HPDE6-E6E7 (cell line): ENCODE data around the gene LRRC74B.
"Not testable (repeated sequence)": the region's sequence is repeated elsewhere in the genome, so short reads cannot be mapped to it uniquely, and the experiment has no call there.

ENCODE experiments used
- DNase-seq: peaks from one replicate; pipeline ENCODE4 v3.0.0; 2011; ENCODE audit warnings: missing footprints; ENCODE audit errors: extremely low spot score

Gene LRRC74B

GRCh38 chr22:21076912-21077625 lies 31.3 kb downstream of the LRRC74B start:
- no peak for DNase-seq

DNA sequence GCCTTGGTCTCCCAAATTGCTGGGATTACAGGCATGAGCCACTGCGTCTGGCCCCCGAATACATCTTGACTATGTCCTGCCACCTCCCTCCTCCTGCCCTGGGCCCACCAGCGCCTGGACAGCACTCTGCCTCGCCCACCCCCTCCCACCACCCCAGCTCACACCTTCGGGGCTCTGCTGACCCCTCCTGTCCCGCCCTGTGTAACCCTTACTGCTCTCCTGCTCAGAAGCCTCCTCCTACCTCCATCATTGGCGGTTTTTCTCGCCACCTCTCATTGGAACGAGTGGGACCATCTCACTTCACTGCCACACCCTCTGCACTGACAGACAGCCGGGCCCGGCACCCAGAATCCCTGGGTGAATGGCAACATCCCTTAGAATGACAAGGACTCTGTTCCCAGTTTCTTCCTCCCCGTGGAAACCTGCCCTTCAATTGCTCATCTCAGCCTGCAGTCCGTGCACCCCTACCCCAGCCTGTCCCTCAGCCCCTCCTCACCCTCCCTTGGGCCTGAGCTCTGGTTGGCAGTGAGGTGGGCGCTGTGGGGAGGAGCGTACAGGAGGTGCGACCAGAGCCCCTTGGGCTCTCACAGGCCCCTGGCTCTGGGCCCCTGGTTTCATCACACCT lies 32.2 kb downstream of the LRRC74B start:
- DNase-seq = no peak

- DNase-seq = no peak
Observed at GRCh38 chr22:21078916-21079315, 33.2 kb downstream of the LRRC74B start.

DNA sequence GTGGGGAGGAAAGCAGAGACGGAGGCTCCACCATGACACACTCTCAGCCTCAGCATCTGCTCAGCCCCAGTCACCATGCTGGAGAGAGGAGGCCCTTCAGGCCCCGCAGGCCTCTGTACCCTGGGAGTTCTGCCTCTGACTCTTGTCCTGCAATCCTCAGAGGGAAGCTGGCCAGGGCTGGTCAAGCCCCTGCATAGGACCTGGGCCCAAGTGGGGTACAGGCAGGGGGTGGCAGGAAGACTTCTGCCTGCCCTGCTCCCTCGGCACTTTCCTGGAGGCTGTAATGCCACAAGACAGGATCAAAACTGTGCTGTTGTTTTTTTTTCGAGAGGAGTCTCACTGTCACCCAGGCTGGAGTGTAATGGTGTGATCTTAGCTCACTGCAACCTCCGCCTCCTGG lies 33.7 kb downstream of the LRRC74B start:
- DNase-seq = no peak

GRCh38 chr22:21080435-21081137 lies 34.8 kb downstream of the LRRC74B start:
- no peak for DNase-seq

DNA sequence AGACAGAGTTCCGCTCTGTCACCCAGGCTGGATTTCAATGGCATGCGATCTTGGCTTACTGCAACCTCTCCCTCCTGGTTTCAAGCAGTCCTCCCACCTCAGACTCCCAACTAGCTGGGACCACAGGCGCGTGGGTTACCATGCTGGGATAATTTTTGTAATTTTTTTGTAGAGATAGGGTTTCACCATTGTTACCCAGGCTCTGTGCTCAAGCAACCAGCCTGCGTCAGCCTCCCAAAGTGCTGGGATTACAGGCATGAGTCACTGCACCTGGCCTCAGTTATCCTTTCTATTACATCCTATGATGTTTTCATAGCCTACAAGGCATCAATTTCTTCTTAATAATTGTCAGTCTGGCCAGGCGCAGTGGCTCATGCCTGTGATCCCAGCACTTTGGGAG lies 36.5 kb downstream of the LRRC74B start:
- no peak for DNase-seq

- DNase-seq = no peak
Observed at GRCh38 chr22:21087119-21087518, 41.4 kb downstream of the LRRC74B start.

DNA sequence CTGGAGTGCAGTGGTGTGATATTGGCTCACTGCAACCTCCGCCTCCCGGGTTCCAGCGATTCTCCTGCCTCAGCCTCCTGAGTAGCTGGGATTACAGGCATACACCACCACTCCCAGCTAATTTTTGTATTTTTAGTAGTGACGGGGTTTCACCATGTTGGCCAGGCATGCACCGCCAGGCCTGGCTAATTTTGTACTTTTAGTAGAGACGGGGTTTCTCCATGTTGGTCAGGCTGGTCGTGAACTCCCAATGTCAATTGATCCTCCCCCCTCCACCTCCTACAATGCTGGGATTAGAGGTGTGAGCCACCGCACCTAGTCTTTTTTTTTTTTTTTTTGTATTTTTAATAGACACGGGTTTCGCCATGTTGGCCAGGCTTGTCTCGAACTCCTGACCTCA lies 42.2 kb downstream of the LRRC74B start:
- DNase-seq = not testable (repeated sequence)

DNA sequence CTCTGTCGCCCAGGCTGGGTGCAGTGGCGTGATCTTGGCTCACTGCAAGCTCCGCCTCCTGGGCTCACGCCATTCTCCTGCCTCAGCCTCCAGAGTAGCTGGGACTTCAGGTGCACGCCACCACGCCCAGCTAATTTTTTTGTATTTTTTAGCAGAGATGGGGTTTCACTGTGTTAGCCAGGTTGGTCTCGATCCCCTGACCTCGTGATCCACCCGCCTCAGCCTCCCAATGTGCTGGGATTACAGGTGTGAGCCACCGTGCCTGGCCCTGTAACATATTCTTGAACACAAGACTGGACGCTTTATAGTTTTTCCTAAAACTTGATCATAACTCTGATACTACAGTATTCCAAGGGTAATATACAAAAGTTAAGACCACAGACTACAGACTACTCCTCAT lies 45.5 kb downstream of the LRRC74B start:
- not testable (repeated sequence) for DNase-seq

- DNase-seq = no peak
Observed at GRCh38 chr22:21092797-21093554, 47.2 kb downstream of the LRRC74B start.

GRCh38 chr22:21093555-21094137 lies 47.9 kb downstream of the LRRC74B start:
- DNase-seq = not testable (repeated sequence)

GRCh38 chr22:21094911-21095772 lies 49.4 kb downstream of the LRRC74B start:
- DNase-seq = no peak

DNA sequence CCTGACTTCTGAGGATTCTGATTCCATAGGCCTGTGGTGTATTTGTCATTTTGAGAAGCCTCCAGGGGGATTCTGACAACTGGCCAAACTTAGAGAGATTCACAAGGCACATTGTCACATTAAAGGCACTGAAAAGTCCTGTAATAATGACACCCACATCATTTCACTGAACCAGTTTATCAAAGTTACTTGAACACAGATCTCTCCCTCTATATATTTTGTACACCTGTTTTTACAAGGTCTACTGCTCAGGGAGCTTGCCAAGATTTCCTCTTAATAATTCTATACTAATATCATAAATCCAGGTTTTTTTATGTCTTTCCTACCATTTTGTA lies 50.0 kb downstream of the LRRC74B start:
- no peak for DNase-seq

GRCh38 chr22:21096878-21097277 lies 51.1 kb downstream of the LRRC74B start:
- not testable (repeated sequence) for DNase-seq

- DNase-seq = no peak
Observed at GRCh38 chr22:21098099-21098671, 52.4 kb downstream of the LRRC74B start.

DNA sequence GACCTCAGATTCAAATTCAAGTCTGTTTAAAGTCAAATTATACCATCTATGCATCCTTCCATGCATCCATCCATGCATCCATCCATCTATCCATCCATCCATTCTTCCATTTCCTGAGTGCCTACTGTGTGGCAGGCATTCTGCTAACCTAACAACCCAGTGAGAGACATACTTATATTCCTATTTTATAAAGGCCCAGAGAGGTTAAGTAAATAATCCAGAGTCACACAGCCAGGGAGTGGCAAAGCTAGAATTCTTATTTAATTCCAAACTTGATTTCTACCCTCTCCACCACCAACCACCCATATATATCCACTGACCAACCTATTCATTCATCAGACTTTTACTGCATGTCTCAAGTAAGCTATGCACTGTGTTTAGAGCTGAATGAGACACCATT lies 53.8 kb downstream of the LRRC74B start:
- no peak for DNase-seq

- no peak for DNase-seq
Observed at GRCh38 chr22:21100149-21101032, 54.6 kb downstream of the LRRC74B start.

DNA sequence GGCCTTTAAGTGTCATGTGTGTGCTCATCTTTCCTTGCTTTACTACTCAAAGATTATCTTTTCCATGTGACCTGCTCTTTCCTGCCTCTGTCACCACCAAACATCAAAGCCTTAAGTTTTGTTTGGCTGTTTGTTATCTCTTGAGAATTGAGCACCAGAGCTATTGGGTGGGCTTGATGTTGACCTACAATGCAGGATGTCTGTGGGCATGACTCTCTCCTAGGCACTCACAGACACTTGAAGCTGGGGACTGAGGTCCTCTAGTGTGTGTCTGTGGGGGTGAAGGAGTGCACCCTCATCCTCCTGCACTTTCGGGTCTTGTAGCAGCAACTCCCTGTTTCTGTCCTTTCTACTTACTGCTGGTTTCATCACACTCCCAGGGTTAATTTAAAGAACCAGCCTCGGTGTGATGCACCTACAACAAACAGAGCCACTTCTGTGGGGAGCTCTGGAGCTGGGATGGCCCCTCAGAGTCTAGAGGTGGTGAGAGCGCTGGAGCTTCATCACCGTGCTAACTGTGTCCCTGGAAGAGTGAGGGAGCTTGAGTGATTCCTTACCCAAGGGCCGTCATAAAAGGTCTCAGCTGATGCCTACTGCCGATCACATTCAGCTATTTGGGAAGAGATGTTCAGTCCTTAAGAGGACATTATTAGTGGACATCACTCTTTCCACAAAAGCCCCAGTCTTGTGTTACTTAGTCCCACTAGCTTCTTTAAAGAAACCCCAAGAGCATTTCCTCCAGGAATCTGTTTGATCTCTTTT lies 56.3 kb downstream of the LRRC74B start:
- DNase-seq = no peak
